HG02943 (cell line): ENCODE data around the gene HMGN4.
"Not testable (repeated sequence)": the region's sequence is repeated elsewhere in the genome, so short reads cannot be mapped to it uniquely, and the experiment has no call there.

Source experiments
- ATAC-seq: cut with Tn5 transposase; IDR thresholded peaks from one replicate; pipeline ENCODE4 v1.9.1; 2021; ENCODE audit warnings: mild to moderate bottlenecking, low read depth, moderate library complexity; ENCODE audit not compliant: unreplicated experiment

The HMGN4 gene

DNA sequence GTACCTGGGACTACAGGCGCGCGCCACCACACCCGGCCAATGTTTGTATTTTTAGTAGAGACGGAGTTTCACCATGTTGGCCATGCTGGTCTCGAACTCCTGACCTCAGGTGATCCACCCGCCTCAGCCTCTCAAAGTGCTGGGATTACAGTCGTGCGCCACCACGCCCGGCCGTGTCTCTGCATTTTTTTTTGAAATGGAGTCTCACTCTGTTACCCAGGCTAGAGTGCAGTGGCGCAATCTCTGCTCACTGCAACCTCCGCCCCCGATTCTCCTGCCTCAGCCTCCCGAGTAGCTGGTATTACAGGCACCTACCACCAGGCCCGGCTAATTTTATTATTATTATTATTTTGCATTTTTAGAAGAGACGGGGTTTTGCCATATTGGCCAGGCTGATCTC, 9.2 kb downstream of the HMGN4 start:
- ATAC-seq: not testable (repeated sequence)

DNA sequence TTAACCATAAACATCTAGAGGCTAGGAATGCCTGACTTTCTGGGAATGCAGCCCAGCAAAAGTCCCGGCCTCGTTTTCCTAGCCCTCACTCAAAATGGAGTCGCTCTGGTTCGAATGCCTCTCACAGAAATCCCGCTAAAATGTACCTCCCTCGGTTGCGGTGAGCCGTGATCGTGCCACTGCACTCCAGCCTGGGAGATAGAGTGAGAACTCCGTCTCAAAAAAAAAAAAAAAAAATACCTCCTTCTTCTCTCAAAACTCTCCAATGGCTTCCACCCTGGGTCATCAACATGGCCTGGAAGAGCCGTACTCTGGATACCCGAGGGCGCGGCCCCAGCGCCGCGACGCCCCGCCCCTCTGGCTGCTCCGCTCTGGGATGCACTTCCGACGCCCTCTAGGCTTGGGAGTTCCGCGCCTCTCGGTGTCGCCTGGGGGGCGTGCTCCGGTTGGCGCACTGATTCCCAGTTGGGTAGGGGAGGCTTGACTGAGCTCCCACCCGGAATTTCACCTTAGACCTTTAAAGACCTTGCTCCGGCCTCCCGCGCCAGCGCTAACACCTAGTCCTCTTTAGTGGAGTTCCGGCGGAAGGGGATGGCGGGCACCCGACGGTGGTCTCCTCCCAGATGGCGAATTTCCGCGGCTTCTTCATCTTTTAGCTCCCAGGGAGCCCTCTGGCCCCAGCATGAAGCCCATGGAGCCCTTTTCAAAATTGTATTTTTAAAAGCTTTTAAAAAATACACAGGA, 12.3 kb downstream of the HMGN4 start:
- no peak for ATAC-seq

DNA sequence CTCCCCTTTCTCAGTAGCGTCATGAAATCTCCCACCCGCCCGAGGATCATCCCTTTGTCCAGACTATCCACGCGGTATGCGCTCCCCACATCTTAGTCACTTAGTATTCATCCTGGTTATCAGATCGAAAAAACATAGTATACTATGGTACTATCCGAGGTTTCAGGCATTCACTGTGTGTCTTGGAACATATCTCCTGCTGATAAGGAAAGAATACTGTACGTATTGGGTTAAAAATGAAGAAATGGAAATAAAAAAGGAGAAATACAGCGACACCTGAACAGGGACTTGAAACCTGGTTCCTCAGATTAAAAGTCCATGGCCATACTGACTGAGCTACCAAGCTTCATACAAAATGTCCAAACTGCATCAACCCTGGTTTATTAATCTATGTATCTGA, 14.0 kb downstream of the HMGN4 start:
- no peak for ATAC-seq

DNA sequence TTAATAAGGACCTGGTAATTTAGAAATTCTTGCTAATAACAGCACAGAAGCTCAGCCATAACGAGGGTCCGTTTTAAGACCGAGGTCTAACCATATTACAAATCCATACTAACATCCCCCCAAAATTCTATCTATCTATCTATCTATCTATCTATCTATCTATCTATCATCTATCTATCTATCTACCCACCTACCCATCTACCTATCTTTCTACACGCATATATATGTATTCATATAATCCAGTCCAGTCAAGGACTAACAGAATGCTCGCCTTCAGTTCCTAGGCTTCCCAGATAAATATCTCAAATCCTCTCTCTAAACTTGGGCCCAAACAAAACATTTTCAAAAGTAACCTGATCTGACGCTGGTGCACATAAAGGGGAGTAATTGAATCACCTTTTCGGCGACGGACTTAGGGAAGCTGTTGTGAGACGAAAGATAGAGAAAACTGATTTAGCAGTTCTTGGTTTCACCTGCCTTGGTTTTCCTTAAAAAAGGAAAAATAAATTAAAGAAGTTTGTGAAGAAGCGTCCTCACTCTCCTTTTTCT, 14.5 kb downstream of the HMGN4 start:
- ATAC-seq: no peak

DNA sequence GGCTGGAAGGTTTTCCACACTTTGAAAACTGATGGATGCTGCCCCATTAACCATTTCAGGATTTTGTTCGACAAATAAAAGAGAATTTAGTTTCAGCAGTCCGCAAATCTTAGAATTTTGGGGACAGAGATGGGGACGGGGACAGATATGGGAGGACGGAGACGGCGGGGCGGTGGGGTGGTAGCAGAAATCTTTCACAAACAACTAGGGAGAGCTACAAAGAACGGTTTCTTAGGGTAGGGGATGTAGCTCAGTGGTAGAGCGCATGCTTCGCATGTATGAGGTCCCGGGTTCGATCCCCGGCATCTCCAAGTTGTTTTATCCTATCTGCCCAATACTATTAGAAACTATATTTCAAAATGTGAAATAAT, 15.1 kb downstream of the HMGN4 start:
- peak; percentile 36 for ATAC-seq

DNA sequence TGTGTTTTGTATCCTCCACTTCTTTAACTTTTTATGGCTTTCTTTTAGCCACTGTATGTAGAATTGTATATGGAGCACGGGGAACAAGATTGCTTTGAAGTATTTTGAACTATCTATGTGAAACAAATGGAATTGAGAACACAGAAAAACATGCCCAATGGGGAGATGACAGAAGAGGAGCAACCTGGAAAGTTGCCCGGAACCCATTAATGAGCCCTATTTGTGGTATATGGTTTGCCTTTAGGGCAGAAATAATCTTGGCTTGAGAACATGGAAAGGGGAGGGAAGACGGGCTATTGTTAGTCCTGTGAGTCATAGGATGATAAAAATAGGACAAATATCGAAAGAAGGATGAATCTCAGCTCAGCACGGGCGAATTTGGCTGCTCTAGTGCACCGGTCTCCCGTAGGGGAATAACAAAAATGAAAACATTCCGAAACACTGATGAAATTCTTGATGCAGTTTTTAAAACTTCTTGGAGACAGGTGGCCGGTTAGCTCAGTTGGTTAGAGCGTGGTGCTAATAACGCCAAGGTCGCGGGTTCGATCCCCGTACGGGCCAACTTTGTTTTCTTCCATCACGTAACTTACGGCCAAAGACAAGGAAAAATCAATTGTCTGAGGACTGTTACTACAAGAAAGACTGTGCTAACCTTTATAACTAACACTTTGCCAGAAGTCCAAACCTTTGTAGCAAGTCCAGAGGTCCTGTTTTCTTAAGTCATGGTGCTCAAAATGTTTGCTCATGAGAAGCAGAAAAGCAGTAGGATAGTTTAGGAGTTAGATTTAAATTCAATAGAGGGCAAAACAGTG, 15.7 kb downstream of the HMGN4 start:
- peak; percentile 37 for ATAC-seq

DNA sequence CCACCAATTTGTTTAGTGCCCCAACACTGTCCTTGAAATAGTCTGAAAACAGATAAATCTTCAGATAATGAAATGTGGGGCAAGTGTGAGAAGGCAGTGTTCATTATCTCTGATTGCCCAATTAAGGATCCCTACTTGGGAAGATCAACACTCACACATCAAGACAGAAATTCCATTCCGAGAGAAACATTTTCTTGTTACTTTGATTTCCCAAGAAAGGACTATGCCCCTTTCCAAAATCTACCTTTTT, 16.2 kb downstream of the HMGN4 start:
- ATAC-seq: no peak

DNA sequence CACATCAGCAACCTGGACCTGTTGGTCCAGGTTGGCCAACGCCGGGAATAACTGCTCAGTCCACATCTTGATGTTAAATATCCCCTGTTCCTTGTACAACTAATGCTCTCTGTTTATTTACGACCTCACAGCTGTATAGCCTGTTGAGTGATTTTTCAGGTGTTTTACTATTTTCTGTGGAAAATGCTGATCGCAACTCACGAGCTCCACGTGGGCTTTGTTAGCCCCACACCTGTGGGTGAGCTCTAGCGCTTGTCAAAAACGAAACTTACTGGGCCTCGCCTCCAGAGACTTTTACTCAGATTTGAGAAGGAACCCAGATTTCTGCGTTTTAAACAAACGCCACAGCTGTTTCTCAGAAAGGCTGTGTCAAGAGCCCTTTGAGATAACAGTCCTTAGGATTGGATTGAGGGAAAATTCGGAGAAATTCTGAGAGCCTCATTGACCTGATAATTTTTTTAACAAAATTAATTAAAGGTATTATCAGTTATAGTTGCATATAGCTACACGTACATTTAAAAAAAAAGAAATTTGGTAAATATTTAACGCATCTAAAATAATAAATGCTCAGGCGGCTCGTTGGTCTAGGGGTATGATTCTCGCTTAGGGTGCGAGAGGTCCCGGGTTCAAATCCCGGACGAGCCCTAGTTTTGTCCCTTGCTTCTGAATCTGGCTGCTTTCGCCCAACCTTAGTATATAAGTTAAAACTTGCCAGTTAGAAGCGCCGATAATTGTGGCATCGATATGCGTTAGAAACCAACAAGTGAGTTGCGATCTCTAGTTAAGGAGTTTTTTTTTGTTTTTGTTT, 16.7 kb downstream of the HMGN4 start:
- ATAC-seq: no peak

DNA sequence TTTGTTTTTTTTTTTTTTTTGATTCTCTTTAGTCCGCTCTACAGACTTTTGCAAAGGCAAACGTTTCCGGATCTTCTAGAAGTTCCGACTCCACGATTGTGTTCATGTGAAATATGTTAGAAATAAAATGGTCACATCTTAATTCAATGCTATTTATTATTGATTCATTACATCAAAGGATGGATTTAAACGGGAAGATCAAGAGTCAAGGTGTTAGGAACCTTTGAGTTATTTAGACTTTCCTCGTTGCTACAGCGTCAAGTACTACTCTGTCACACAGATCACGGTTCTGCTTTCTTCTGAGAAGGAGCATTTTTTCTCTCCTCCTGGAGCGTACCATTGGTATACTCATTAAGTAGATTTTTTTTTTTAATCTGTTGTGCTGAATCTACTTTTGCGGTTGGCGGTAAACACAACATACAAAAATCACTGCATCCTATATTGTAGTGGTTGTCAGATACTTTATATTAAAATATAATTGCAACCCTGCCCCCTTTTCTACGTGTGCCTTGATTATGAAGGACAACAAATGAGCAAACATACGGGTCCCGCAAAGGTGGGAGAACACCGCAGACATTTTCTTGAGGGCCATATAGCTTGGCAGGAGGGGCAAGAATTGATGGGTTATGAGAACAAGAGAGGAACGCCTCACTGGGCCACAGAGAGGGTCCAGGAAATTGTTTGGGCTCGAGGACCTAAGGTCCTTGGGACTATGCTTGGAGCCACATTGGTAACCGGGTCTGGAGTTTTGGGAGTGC, 17.5 kb downstream of the HMGN4 start:
- no peak for ATAC-seq

DNA sequence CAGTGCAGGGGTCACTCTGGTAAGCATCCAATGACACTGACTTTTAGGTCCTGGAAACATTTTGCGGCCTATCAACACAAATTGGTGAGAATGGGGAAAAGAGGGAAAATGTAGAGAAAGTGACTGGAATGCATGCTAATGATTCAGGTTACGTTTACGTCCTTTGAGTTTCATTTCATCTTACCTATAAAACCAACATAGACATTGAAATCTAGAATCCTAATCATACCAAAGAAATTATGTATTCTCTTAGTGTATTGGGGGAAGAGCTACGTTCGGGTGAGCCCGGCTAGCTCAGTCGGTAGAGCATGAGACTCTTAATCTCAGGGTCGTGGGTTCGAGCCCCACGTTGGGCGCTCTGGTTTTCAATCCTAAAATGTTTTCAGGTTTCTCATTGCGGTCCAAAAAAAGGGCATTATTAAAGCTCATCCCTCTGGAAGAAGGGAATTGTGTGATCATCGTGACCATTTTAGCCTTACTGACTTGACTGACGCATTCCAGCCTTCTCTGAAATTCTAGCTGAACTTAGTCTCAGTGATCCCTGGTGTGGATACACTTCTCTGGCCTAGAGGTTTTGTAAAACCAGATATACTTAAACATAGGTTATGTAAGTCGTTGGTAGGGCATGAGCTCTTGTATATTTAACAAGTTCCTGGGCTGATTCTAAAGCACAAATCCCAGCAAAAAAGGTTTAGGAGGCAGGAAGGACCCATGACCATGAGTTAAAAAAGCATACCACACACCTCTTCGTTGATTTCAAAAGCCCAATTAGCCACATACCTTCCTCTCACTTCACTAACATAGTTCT, 18.3 kb downstream of the HMGN4 start:
- no peak for ATAC-seq

DNA sequence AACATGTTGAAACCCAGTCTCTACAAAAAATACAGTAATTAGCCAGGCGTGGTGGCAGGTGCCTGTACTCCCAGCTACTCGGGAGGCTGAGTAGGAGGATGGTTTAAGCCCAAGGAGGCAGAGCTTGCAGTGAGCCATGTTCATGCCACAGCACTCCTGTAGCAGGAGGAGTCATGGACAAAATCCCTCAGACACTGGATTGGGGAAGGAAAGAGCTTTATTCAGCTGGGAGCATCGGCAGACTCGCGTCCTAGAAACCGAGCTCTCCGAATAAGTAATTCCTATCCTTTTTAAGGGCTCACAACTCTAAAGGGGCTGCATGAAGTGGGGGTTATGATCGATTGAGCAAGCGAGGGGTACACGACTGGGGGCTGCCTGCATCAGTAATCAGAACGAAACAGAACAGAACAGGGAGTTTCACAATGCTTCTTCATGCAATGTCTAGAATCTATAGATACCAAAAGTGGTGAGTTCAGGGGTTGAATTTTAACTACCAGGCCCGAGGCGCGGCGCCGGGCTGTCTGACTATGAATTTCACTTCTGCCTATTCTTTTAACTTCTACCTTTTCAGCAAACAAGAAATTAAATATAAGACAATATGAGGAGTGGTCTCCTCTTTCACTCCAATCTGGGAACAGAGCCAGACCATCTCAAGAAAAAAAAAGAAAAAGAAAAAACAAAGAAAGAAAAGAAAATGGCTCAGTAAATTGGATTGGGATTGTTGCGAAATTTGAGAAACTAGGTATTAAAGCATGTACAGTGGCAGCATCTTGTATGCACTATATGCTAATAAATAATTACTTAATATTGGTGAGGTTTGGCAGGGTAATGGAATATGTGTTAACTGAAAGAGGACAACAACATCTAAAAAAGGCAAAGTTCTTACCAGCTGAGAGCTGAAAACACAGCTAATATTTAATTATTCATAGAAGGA, 23.6 kb downstream of the HMGN4 start:
- ATAC-seq: peak; percentile 68

DNA sequence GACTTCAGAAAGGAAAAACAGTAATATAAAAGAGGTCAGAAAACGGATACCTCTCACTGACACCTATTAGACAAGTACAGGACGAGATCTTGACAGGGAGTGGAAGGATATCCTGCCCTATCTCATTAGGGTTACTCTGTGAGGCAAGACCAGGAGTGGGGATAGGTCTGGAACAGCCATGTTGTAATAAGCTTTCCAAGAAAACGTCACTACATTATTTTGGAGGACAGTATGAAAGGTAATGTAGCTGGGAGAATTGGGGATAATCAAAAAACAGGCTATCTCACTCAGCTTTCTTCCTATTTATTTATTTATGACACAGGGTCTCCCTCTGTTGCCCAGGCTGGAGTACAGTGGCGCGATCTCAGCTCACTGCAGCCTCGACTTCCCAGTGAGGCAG, 25.3 kb downstream of the HMGN4 start:
- no peak for ATAC-seq

DNA sequence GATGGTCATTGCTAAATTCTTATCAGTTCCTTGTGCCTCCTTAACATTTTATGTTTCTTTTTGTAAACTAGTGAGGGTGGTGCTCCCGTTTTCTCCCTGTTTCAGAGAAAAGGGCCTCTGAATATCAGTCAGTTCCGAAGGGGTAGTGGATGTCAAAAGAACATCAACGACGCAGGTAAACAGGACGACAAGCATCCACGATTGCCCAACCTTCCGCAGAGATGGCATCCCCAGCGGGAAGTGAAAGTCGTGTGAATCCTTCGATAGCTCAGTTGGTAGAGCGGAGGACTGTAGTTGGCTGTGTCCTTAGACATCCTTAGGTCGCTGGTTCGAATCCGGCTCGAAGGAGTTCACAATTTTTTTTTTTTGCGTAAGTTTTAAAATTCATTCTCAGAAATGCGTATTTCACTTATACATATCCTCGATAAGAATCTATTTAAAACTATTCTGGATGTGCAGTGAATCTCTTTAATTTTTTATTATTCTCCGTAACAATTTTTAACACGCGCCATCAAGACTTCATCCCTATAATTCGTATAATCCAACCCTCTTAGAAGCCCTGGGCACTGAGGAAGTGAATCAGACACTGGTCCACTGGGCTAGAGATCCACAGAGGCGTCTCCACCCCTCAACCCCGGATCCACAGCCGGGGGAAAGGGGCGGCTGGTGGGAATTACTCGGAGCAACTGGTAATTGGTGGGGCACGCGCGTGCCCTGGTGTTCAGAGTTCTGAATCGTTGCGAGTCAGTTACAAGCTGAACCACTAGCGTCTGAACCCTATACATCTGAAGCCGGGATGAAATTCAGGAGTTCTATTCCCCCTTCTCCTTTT, 30.7 kb downstream of the HMGN4 start:
- ATAC-seq: no peak

DNA sequence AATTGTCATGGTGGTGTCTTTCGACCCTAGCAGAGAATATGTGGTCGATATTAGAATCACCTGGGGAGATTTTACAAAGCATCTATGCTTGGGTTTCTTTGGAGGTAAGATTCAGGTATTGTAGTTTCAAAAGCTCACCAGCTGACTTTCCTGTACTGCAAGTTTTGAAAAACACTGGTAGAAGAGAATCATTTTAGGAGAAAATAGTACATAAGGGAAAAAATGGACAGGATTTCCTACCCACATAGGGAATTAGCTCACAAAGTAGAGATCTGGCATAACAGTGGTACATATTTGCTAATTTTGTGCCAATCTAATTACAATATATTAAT, 31.2 kb downstream of the HMGN4 start:
- ATAC-seq: no peak

DNA sequence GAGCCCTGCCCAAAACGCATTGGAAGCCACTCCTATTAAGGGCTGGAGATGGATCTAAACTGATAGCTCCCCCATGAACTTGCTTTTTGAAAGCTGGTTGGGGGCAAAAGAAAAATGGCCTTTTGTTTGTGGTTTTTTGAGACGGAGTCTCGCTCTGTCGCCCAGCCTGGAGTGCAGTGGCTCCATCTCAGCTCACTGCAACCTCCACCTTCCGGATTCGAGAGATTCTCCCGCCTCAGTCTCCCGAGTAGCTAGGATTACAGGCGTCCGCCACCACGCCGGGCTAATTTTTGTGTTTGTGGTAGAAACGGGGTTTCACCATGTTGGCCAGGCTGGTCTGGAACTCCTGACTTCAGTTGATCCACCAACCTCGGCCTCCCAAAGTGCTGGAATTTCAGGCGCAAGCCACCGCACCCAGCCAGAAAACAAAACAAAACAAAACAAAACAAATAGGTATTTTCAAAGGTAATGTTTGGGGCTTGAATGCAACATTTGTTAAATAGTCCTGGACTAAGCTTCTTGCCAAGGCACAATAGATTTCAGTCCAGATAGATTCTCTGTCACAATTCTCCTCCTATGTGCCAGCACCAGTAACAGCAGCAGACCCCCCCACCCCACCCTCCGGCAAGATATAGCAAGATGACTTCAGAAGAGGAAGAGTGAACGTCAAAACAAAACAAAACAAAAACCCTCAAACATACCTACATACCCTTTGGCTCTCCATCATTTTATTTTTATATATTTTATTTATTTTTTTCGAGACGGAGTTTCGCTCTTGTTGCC, 32.1 kb downstream of the HMGN4 start:
- no peak for ATAC-seq

DNA sequence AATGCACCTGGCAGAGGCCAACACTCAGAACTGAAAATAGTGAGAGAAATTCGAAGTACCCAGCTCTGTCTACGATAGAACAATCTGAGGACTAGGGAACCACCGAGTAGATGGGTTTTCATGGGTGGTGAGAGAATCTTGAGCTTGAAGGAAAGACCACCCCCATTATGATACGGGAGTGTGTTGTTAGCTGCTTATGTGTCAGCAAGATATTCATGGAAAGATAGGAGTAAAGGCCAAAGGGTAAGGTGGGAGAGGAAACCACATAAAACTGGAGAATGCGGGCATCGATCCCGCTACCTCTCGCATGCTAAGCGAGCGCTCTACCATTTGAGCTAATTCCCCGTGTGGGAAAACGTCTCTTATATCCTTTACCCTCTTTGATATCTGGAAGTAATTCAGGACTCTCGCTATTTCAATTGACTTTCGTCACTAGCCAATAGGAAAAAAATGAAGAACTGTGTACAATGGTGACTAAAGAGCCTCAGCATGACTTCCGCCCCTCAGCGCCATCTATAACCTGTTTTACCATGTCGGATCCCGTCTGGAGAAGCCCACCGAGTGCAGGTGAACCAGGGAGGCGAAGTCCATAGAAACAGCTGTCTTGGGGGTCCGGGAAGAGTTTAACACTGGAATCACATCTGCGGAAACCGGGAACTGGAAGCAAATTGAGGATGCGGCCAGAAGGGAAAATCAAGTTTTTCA, 33.6 kb downstream of the HMGN4 start:
- ATAC-seq: no peak
